Keratinocyte (primary cell): ENCODE data around the gene VPS25. TPM values are rescaled to one million over a fixed set of nuclear protein-coding genes. Genes with fewer than 3 reads are reported as not detected.

ENCODE experiments used
- DNase-seq: peaks from one replicate; pipeline ENCODE4 v3.0.0-alpha.2; 2011; ENCODE audit warnings: low read depth, missing footprints, low spot score
- FAIRE-seq: peaks from 2 replicates; lab custom pipeline; 2011; peaks lifted over from hg19 to GRCh38; lab: Jason Lieb, UNC
- H2AFZ ChIP-seq: 2 replicates; pipeline ENCODE4 v1.6.0; 2012; ENCODE audit warnings: low read length, control low read depth, inconsistent platforms; ENCODE audit not compliant: control insufficient read depth
- H3K27ac ChIP-seq: 2 replicates; pipeline ENCODE4 v1.5.1; 2011; ENCODE audit warnings: low read length; ENCODE audit not compliant: control insufficient read depth, insufficient read depth
- H3K27me3 ChIP-seq: 3 replicates; pipeline ENCODE4 v1.6.0; 2011; ENCODE audit warnings: low read length; ENCODE audit not compliant: control insufficient read depth, insufficient read depth; ENCODE audit errors: extremely low read depth
- H3K36me3 ChIP-seq, 2 experiments: 2 replicates in 1 of 2; 3 replicates in 1 of 2; pipeline ENCODE4 v1.5.1; 2011; ENCODE audit warnings: low read length in 2 of 2, mild to moderate bottlenecking in 1 of 2; ENCODE audit not compliant: control insufficient read depth in 2 of 2, insufficient read depth in 2 of 2; ENCODE audit errors: extremely low read depth in 1 of 2
- H3K4me1 ChIP-seq: 3 replicates; pipeline ENCODE4 v1.5.1; 2011; ENCODE audit warnings: low read length; ENCODE audit not compliant: control insufficient read depth, insufficient read depth; ENCODE audit errors: extremely low read depth
- H3K4me2 ChIP-seq: 3 replicates; pipeline ENCODE4 v1.6.0; 2011; ENCODE audit warnings: low read depth, low read length; ENCODE audit not compliant: control insufficient read depth, insufficient read depth; ENCODE audit errors: extremely low read depth
- H3K4me3 ChIP-seq, 3 experiments: fragments of 200-600 bp in 1 of 3; sonication (generic) in 1 of 3; 2 replicates in 2 of 3; 3 replicates in 1 of 3; pipeline ENCODE4 v1.5.1; 2011 to 2016; ENCODE audit warnings: low read length in 3 of 3, mild to moderate bottlenecking in 3 of 3, control low read depth in 2 of 3, inconsistent platforms in 1 of 3, low read depth in 1 of 3, mixed read lengths in 1 of 3, mixed run types in 1 of 3, moderate library complexity in 1 of 3; ENCODE audit not compliant: control insufficient read depth in 2 of 3, insufficient read depth in 2 of 3; ENCODE audit errors: extremely low read depth in 1 of 3
- H3K79me2 ChIP-seq: 2 replicates; pipeline ENCODE4 v1.6.0; 2012; ENCODE audit warnings: low read length; ENCODE audit not compliant: control insufficient read depth, insufficient read depth
- H3K9ac ChIP-seq: 3 replicates; pipeline ENCODE4 v1.6.0; 2011; ENCODE audit warnings: low read length; ENCODE audit not compliant: control insufficient read depth, insufficient read depth; ENCODE audit errors: extremely low read depth
- H3K9me1 ChIP-seq: 3 replicates; pipeline ENCODE4 v1.6.0; 2011; ENCODE audit warnings: low read length; ENCODE audit not compliant: control insufficient read depth, insufficient read depth; ENCODE audit errors: extremely low read depth
- H3K9me3 ChIP-seq: 2 replicates; pipeline ENCODE4 v1.5.1; 2012; ENCODE audit warnings: low read depth, low read length; ENCODE audit not compliant: control insufficient read depth
- H4K20me1 ChIP-seq: 3 replicates; pipeline ENCODE4 v1.6.0; 2011; ENCODE audit warnings: low read length; ENCODE audit not compliant: control insufficient read depth, insufficient read depth; ENCODE audit errors: extremely low read depth
- CTCF ChIP-seq, 3 experiments: IDR thresholded peaks in 1 of 3; conservative IDR thresholded peaks in 1 of 3; optimal IDR thresholded peaks in 1 of 3; 2 replicates in 2 of 3; 3 replicates in 1 of 3; pipeline versions ENCODE3 to v1.5.1; 2011; ENCODE audit warnings: low read length in 3 of 3, mild to moderate bottlenecking in 3 of 3, moderate library complexity in 2 of 3, control low read depth in 1 of 3, inconsistent platforms in 1 of 3; ENCODE audit not compliant: insufficient read depth in 2 of 3; ENCODE audit errors: extremely low read depth in 1 of 3
- EZH2 ChIP-seq: IDR thresholded peaks from one replicate; pipeline ENCODE4 v1.6.1; 2012; ENCODE audit warnings: inconsistent platforms, mild to moderate bottlenecking, low read length, moderate library complexity
- dilution Hi-C: fragments of 300-500 bp; cut with MboI; formaldehyde crosslinking; loops from one replicate; pipeline ENCODE4 v1.7.0; 2020; ENCODE audit warnings: low sequenced_read_pairs; ENCODE audit not compliant: extremely low pct_ligation_motif_present
- polyA plus RNA-seq, 5 experiments: library from polyadenylated mRNA; depleted of rRNA in 3 of 5; stranded (reverse) in 3 of 5; stranded (forward) in 1 of 5; unstranded in 1 of 5; fragments of >200 nt; gene quantifications; 1 replicate in 1 of 5; 2 replicates in 3 of 5; 3 replicates in 1 of 5; pipeline versions ENCODE4 v1.2.1 to v1.2.3, GENCODE V29; 2011 to 2012; ENCODE audit warnings: missing spikeins in 2 of 5, low read depth in 1 of 5, low replicate concordance in 1 of 5

VPS25 gene
- polyA plus RNA-seq, 1 donor (not counting 4 experiments of a cell fraction or from before 2014, with no cell fraction given), result 122 TPM

- FAIRE-seq (no peak), DNase-seq (no peak)
- Histone ChIP-seq H3K4me2 (no peak overlapping the region), H3K9ac (no peak overlapping the region), H4K20me1 (no peaks in the 10 kb centered on the region), H3K36me3 (peaks cover 0 to 5% of the 10 kb centered on the region in 2 experiments), H2AFZ (no peak overlapping the region), H3K79me2 (peaks cover 4% of the 10 kb centered on the region), H3K9me1 (no peaks in the 10 kb centered on the region), H3K9me3 (no peaks in the 10 kb centered on the region), H3K4me1 (peaks cover 14% of the 10 kb centered on the region), H3K27me3 (no peaks in the 10 kb centered on the region), H3K27ac (no peak overlapping the region), H3K4me3 (no peak overlapping the region)
- dilution Hi-C loops, result no loop called here
- TF ChIP-seq CTCF (optimal IDR thresholded peaks at IDR 0.05 in 1 of 3, IDR thresholded peaks at IDR 0.05 in 1 of 3, conservative IDR thresholded peaks at IDR 0.05 in 1 of 3; ENCODE audit: extremely low read depth in 1 of 3, insufficient read depth in 2 of 3, low read length in 3 of 3) (no peak), EZH2 (no peak)
These were observed 21.8 kb downstream of the VPS25 start for GRCh38 chr17:42795061-42795460.

- no peak overlapping the region for H2AFZ ChIP-seq
- no peak for TF ChIP-seq CTCF (optimal IDR thresholded peaks at IDR 0.05 in 1 of 3, IDR thresholded peaks at IDR 0.05 in 1 of 3, conservative IDR thresholded peaks at IDR 0.05 in 1 of 3; ENCODE audit: extremely low read depth in 1 of 3, insufficient read depth in 2 of 3, low read length in 3 of 3)
- no peak for TF ChIP-seq EZH2
- H4K20me1 ChIP-seq, result no peaks in the 10 kb centered on the region
- peaks cover 4% of the 10 kb centered on the region for H3K79me2 ChIP-seq
- peaks cover 0 to 5% of the 10 kb centered on the region in 2 experiments for H3K36me3 ChIP-seq
- DNase-seq (no peak), FAIRE-seq (no peak)
- dilution Hi-C loops, result no loop called here
- H3K4me2 ChIP-seq, result no peak overlapping the region
- H3K9me1 ChIP-seq, result no peaks in the 10 kb centered on the region
- no peak overlapping the region for H3K4me3 ChIP-seq
- no peak overlapping the region for H3K9ac ChIP-seq
- H3K4me1 ChIP-seq, result peaks cover 14% of the 10 kb centered on the region
- H3K27ac ChIP-seq, result no peak overlapping the region
- H3K9me3 ChIP-seq, result no peaks in the 10 kb centered on the region
- no peaks in the 10 kb centered on the region for H3K27me3 ChIP-seq
These were observed 22.2 kb downstream of the VPS25 start for GRCh38 chr17:42795465-42795864.
